Pulmonary artery endothelial cell (primary cell): Measurements from ENCODE around the gene RAD51B. TPM values are rescaled to one million over a fixed set of nuclear protein-coding genes. Genes with fewer than 3 reads are reported as not detected.
"Not testable (repeated sequence)": the region's sequence is repeated elsewhere in the genome, so short reads cannot be mapped to it uniquely, and the experiment has no call there.

ENCODE experiments used
- DNase-seq: peaks from one replicate; pipeline ENCODE4 v3.0.0-alpha.2; 2011; ENCODE audit warnings: low read depth, low spot score
- total RNA-seq: library from RNA; depleted of rRNA; stranded (reverse); fragments of >200 nt; gene quantifications from 2 replicates; pipeline ENCODE4 v1.2.3, GENCODE V29; 2014

RAD51B gene
- total RNA-seq, 1 donor from 2014 or later = 9.8 TPM

GRCh38 chr14:68421116-68421515 is 601.5 kb downstream of the RAD51B start:
- no peak for DNase-seq

- no peak for DNase-seq
Observed at GRCh38 chr14:68423686-68424085, 604.1 kb downstream of the RAD51B start.

- no peak for DNase-seq
Observed at GRCh38 chr14:68424443-68425172, 605.0 kb downstream of the RAD51B start.

GRCh38 chr14:68426661-68427549 is 607.3 kb downstream of the RAD51B start:
- DNase-seq = no peak

GRCh38 chr14:68427550-68427890 is 607.9 kb downstream of the RAD51B start:
- no peak for DNase-seq

GRCh38 chr14:68428900-68429299 is 609.3 kb downstream of the RAD51B start:
- not testable (repeated sequence) for DNase-seq

- not testable (repeated sequence) for DNase-seq
Observed at GRCh38 chr14:68434173-68434572, 614.6 kb downstream of the RAD51B start.

GRCh38 chr14:68435631-68436030 is 616.1 kb downstream of the RAD51B start:
- not testable (repeated sequence) for DNase-seq

GRCh38 chr14:68439676-68440075 is 620.1 kb downstream of the RAD51B start:
- DNase-seq = no peak

GRCh38 chr14:68440820-68441219 is 621.2 kb downstream of the RAD51B start:
- DNase-seq = no peak

GRCh38 chr14:68441542-68441941 is 622.0 kb downstream of the RAD51B start:
- DNase-seq = no peak

GRCh38 chr14:68442828-68443629 is 623.5 kb downstream of the RAD51B start:
- DNase-seq = no peak

- no peak for DNase-seq
Observed at GRCh38 chr14:68444449-68445168, 625.0 kb downstream of the RAD51B start.

GRCh38 chr14:68446243-68447040 is 626.9 kb downstream of the RAD51B start:
- no peak for DNase-seq

- DNase-seq = no peak
Observed at GRCh38 chr14:68447581-68448251, 628.1 kb downstream of the RAD51B start.

GRCh38 chr14:68448252-68448902 is 628.8 kb downstream of the RAD51B start:
- no peak for DNase-seq

GRCh38 chr14:68449561-68450181 is 630.1 kb downstream of the RAD51B start:
- no peak for DNase-seq

GRCh38 chr14:68450391-68451120 is 631.0 kb downstream of the RAD51B start:
- DNase-seq = no peak
